ENCODE measurements around the gene SYMPK.
A peak's percentile ranks its signal among the peaks of the same experiment; 100 is the strongest.

SYMPK gene

DNA sequence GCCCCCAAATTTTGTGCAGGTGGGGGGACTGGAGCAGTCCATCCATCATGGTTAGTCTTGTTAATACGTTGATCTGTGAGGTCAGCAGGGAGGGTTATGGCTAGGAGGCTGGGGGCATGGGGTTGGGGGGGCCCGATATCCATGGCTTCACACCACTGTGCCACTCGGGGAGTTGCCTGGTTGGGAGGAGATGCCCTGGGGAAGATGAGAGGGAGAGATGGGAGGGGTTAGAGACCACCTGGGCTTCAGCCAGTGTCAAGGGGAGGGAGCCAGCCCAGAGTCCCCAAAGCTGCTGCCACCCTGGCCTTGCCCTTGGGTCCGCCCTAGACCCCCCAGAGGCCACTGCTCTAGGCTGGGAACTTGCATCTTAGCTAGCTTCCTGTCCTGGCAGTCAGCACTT is 78.9 kb downstream of the SYMPK start:
- H4K91ac ChIP-seq (ENCODE audit: low read depth, low read length, poor library complexity), result no peak overlapping the region
- H2BK15ac ChIP-seq (ENCODE audit: low read length), result no peak overlapping the region
- no peak overlapping the region for H3K14ac ChIP-seq (ENCODE audit: low read length)
- H3K18ac ChIP-seq (ENCODE audit: low read length), result no peak overlapping the region
- H2BK12ac ChIP-seq (ENCODE audit: low read length), result no peak overlapping the region
- H3K27ac ChIP-seq (replicated peaks; ENCODE audit: low read length), result no peak overlapping the region
- no peak overlapping the region for H2AK5ac ChIP-seq (ENCODE audit: low read depth, low read length)
- H3K4me2 ChIP-seq (ENCODE audit: insufficient read depth, low read length, poor library complexity, severe bottlenecking), result no peak overlapping the region
- no peaks in the 10 kb centered on the region for H3K9me3 ChIP-seq (replicated peaks in 1 of 2; ENCODE audit: control insufficient read depth in 2 of 2, insufficient read depth in 1 of 2, low read depth in 1 of 2, low read length in 2 of 2)
- peaks cover 0 to 6% (median 0%) of the 10 kb centered on the region in 3 experiments for H3K27me3 ChIP-seq (ENCODE audit: control insufficient read depth in 3 of 3, insufficient read depth in 3 of 3, low read depth in 1 of 3, low read length in 3 of 3)
- peaks cover 10% of the 10 kb centered on the region for H3K79me1 ChIP-seq (ENCODE audit: low read depth, low read length)
- peaks cover 40 to 67% of the 10 kb centered on the region in 2 donors for H3K36me3 ChIP-seq (replicated peaks in 1 of 2; ENCODE audit: control insufficient read depth in 2 of 2, insufficient read depth in 2 of 2, low read length in 2 of 2)
- H2AFZ ChIP-seq (ENCODE audit: low read length), result no peak overlapping the region
- DNase-seq (ENCODE audit: low spot score), result no peak
- no peak overlapping the region for H4K8ac ChIP-seq (ENCODE audit: low read depth, low read length)
- H3K4ac ChIP-seq (ENCODE audit: low read length), result no peak overlapping the region
- no peak overlapping the region for H3K4me3 ChIP-seq (ENCODE audit: low read length in 2 of 2)
- no peak overlapping the region for H2BK120ac ChIP-seq (ENCODE audit: low read depth, low read length)
- H2BK5ac ChIP-seq (ENCODE audit: low read length), result no peak overlapping the region
- H3K9ac ChIP-seq (ENCODE audit: low read depth, low read length, poor library complexity), result no peak overlapping the region
- WGBS, 2 donors (ENCODE audit: extremely low coverage in 2 of 2, insufficient read length in 2 of 2, insufficient replicate concordance in 1 of 2), result no CpG with 5 or more reads among the region's 4 CpGs
- H3K23ac ChIP-seq (ENCODE audit: low read depth, low read length, poor library complexity), result no peak overlapping the region
- H3K4me1 ChIP-seq (ENCODE audit: control insufficient read depth in 2 of 2, insufficient read depth in 1 of 2, low read depth in 1 of 2, low read length in 2 of 2), result peaks cover 19 to 20% of the 10 kb centered on the region in 2 donors

DNA sequence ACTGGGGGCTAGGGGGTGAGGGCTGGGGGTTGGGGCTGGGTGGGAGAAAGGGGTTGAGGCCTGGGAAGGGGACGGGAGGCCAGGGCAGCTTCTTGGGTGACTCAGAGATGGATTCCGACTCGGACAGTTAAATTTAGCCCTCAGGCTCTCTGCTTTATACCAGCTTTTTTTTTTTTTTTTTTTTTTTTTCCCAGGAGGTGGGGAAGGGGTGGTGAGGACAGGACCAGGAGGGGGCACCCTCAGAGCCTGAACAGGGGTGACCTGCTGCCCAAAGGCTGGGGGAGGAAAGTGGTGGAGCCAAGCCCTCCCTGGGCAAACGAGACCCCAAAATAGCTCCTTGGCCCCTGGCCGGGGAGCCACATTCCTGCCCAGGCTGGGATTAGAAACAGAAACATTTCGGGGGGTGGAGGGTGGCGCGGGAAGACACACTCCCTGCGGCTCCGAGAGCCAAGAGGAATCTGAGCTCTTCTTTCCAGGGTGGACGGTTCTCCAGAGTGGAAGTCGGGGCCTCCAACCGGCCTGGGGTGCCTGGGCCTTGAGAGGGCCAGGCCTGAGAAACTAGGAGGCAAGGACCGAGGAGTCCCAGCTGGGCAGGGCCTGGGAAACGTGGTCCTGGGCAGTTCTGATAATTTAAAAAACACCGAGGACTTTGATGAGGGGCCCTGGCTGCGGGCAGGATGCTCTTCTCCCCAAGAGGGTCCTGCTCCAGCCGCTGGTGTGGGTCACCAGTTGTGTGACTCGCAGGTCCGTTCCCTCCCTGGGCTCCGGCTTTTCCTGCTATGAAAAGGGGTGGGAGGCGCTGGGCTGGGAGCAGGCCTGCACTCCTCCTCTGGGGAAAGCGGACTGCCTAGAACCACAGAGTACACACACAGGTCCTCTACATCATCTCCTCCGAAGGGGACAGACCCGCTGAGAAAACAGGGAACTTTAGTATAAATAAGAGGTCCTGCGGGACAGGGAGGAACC is 79.8 kb downstream of the SYMPK start:
- Histone ChIP-seq H3K4me3 (ENCODE audit: low read length in 2 of 2) (no peak overlapping the region), H3K23ac (ENCODE audit: low read depth, low read length, poor library complexity) (no peak overlapping the region), H2AFZ (ENCODE audit: low read length) (no peak overlapping the region), H2BK12ac (ENCODE audit: low read length) (no peak overlapping the region), H3K18ac (ENCODE audit: low read length) (peak overlapping the region; percentile 7), H4K8ac (ENCODE audit: low read depth, low read length) (no peak overlapping the region), H2AK5ac (ENCODE audit: low read depth, low read length) (peak overlapping the region; percentile 83), H2BK15ac (ENCODE audit: low read length) (no peak overlapping the region), H3K36me3 (replicated peaks in 1 of 2; ENCODE audit: control insufficient read depth in 2 of 2, insufficient read depth in 2 of 2, low read length in 2 of 2) (peaks cover 32 to 67% of the 10 kb centered on the region in 2 donors), H3K4me2 (ENCODE audit: insufficient read depth, low read length, poor library complexity, severe bottlenecking) (no peak overlapping the region), H3K27me3 (ENCODE audit: control insufficient read depth in 3 of 3, insufficient read depth in 3 of 3, low read depth in 1 of 3, low read length in 3 of 3) (peaks cover 0 to 6% (median 0%) of the 10 kb centered on the region in 3 experiments), H2BK5ac (ENCODE audit: low read length) (peak overlapping the region; percentile 57), H4K91ac (ENCODE audit: low read depth, low read length, poor library complexity) (no peak overlapping the region), H3K9ac (ENCODE audit: low read depth, low read length, poor library complexity) (no peak overlapping the region), H3K79me1 (ENCODE audit: low read depth, low read length) (peaks cover 6% of the 10 kb centered on the region), H3K4ac (ENCODE audit: low read length) (no peak overlapping the region), H3K9me3 (replicated peaks in 1 of 2; ENCODE audit: control insufficient read depth in 2 of 2, insufficient read depth in 1 of 2, low read depth in 1 of 2, low read length in 2 of 2) (no peaks in the 10 kb centered on the region), H3K27ac (replicated peaks; ENCODE audit: low read length) (no peak overlapping the region), H3K4me1 (ENCODE audit: control insufficient read depth in 2 of 2, insufficient read depth in 1 of 2, low read depth in 1 of 2, low read length in 2 of 2) (peaks cover 19 to 24% of the 10 kb centered on the region in 2 donors), H2BK120ac (ENCODE audit: low read depth, low read length) (peak overlapping the region; percentile 51), H3K14ac (ENCODE audit: low read length) (peak overlapping the region; percentile 47)
- DNase-seq (ENCODE audit: low spot score), result no peak
- no CpG with 5 or more reads among the region's 26 CpGs for WGBS, 2 donors (ENCODE audit: extremely low coverage in 2 of 2, insufficient read length in 2 of 2, insufficient replicate concordance in 1 of 2)

DNA sequence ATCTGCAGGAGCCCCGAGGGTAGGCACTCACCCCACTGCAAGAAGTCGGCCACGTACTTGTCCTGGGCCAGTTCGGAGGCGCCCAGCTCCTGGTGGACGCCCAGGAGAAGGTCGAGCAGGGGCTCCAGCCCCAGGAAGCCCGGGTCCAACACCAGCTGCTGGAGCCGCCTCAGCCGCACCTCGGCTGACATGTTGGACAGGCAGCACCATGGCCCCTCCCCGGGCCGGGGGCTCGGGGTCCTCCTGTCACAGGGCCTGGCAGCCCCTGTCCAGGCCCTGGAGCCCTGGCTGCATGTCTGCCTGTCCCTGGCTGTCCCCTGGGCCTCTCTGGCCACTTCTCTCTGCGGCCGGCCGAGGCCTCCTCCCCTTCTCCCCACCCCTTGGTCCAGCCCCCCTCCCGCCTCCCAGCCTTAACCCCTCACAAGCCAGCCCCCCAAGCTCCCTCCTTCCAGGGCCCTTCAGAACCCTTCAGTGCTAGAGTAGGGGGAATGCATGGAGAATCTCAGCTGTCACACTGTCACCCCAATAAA is 80.7 kb downstream of the SYMPK start, which contains the start of gene DMPK:
TSS of gene DMPK (minus strand) at position 329 of the 530 bp plus-strand sequence. CDS start at position 191, 138 bp downstream.
- no CpG with 5 or more reads among the region's 18 CpGs for WGBS, 2 donors (ENCODE audit: extremely low coverage in 2 of 2, insufficient read length in 2 of 2, insufficient replicate concordance in 1 of 2)
- Histone ChIP-seq H2BK5ac (ENCODE audit: low read length) (peak within 1 kb of the TSS; percentile 57), H3K4me3 (ENCODE audit: low read length in 2 of 2) (no peak within 1 kb of the TSS)

More for the DNA sequence above, 80.7 kb downstream of the SYMPK start, which contains the start of gene DMPK:
- Histone ChIP-seq H3K4me1 (ENCODE audit: control insufficient read depth in 2 of 2, insufficient read depth in 1 of 2, low read depth in 1 of 2, low read length in 2 of 2) (peaks cover 19 to 24% of the 10 kb centered on the region in 2 donors), H4K8ac (ENCODE audit: low read depth, low read length) (no peak within 1 kb of the TSS), H3K9me3 (replicated peaks in 1 of 2; ENCODE audit: control insufficient read depth in 2 of 2, insufficient read depth in 1 of 2, low read depth in 1 of 2, low read length in 2 of 2) (no peaks in the 10 kb centered on the region), H3K9ac (ENCODE audit: low read depth, low read length, poor library complexity) (peak within 1 kb of the TSS; percentile 3), H3K18ac (ENCODE audit: low read length) (peak within 1 kb of the TSS; percentile 85), H3K4ac (ENCODE audit: low read length) (no peak within 1 kb of the TSS), H4K91ac (ENCODE audit: low read depth, low read length, poor library complexity) (no peak within 1 kb of the TSS), H2BK15ac (ENCODE audit: low read length) (no peak within 1 kb of the TSS), H2AFZ (ENCODE audit: low read length) (no peak within 1 kb of the TSS), H2BK120ac (ENCODE audit: low read depth, low read length) (peak within 1 kb of the TSS; percentile 51), H3K4me2 (ENCODE audit: insufficient read depth, low read length, poor library complexity, severe bottlenecking) (peak within 1 kb of the TSS; percentile 24), H2BK12ac (ENCODE audit: low read length) (no peak within 1 kb of the TSS), H2AK5ac (ENCODE audit: low read depth, low read length) (peak within 1 kb of the TSS; percentile 88), H3K79me1 (ENCODE audit: low read depth, low read length) (peaks cover 6% of the 10 kb centered on the region), H3K36me3 (replicated peaks in 1 of 2; ENCODE audit: control insufficient read depth in 2 of 2, insufficient read depth in 2 of 2, low read length in 2 of 2) (peaks cover 36 to 69% of the 10 kb centered on the region in 2 donors), H3K23ac (ENCODE audit: low read depth, low read length, poor library complexity) (no peak within 1 kb of the TSS), H3K27ac (replicated peaks; ENCODE audit: low read length) (no peak within 1 kb of the TSS), H3K14ac (ENCODE audit: low read length) (peak within 1 kb of the TSS; percentile 47), H3K27me3 (ENCODE audit: control insufficient read depth in 3 of 3, insufficient read depth in 3 of 3, low read depth in 1 of 3, low read length in 3 of 3) (peaks cover 0 to 6% (median 0%) of the 10 kb centered on the region in 3 experiments)
- no peak for DNase-seq (ENCODE audit: low spot score)
